ENCODE measurements around the gene DXO. TPM values are rescaled to one million over a fixed set of nuclear protein-coding genes. Genes with fewer than 3 reads are reported as not detected.

DXO gene
- total and polyA plus RNA-seq, 2 of the 13 experiments (the other 11 are each of a cell fraction or from before 2014, with no cell fraction given), result 18.6 to 26.2 TPM

- TF ChIP-seq FOXC1 (CRISPR knock-in tag; IDR thresholded peaks at IDR 0.05; ENCODE audit: borderline replicate concordance) (peak; percentile 69), RORA (CRISPR knock-in tag; IDR thresholded peaks at IDR 0.05) (no peak), MED13 (CRISPR knock-in tag; IDR thresholded peaks at IDR 0.05) (peak; percentile 91), SOX6 (IDR thresholded peaks at IDR 0.05) (no peak), SOX6 (CRISPR knock-in tag; IDR thresholded peaks at IDR 0.05) (peak; percentile 83), ZBTB10 (CRISPR knock-in tag; IDR thresholded peaks at IDR 0.05; ENCODE audit: borderline replicate concordance) (peak; percentile 69; the same call in 1 of the 2 replicates), ZNF878 (CRISPR knock-in tag; IDR thresholded peaks at IDR 0.05) (no peak), PCBP2 (optimal IDR thresholded peaks at IDR 0.05; ENCODE audit: low read depth, low read length, poor library complexity, severe bottlenecking) (no peak), TCF7 (IDR thresholded peaks at IDR 0.05; ENCODE audit: low read depth) (no peak), ZMAT3 (CRISPR knock-in tag; conservative IDR thresholded peaks at IDR 0.05) (peak; percentile 69; the same call in 1 of the 2 replicates), CEBPB (IDR thresholded peaks at IDR 0.05; ENCODE audit: borderline replicate concordance, low read depth, low read length) (no peak; the same call in 1 of the 2 replicates), ZMYM4 (CRISPR knock-in tag; IDR thresholded peaks at IDR 0.05) (peak; percentile 94), ZFAT (CRISPR knock-in tag; conservative IDR thresholded peaks at IDR 0.05) (no peak), KAT8 (CRISPR knock-in tag; IDR thresholded peaks at IDR 0.05) (peak; percentile 100), ERF (CRISPR knock-in tag; IDR thresholded peaks at IDR 0.05) (peak; percentile 96), ZNF260 (CRISPR knock-in tag; IDR thresholded peaks at IDR 0.05; ENCODE audit: borderline replicate concordance, low read depth) (no peak), GMEB1 (CRISPR knock-in tag; IDR thresholded peaks at IDR 0.05; ENCODE audit: borderline replicate concordance) (peak; percentile 98), PRDM10 (CRISPR knock-in tag; IDR thresholded peaks at IDR 0.05; ENCODE audit: low read depth) (peak; percentile 91)
These were observed 12.9 kb downstream of the DXO start, which contains the start of the genes NELFE and SKIC2 (continued) for GRCh38 chr6:31958741-31959739.

Measured in HepG2 (cell line).